HCT116 (cell line): ENCODE measurements around the gene NCKAP5L. TPM values are rescaled to one million over a fixed set of nuclear protein-coding genes. Genes with fewer than 3 reads are reported as not detected.

Experiments
- ATAC-seq: fragments of 200-7000 bp; cut with Tn5 transposase; 2 replicates; pipeline ENCODE4 v1.9.1; 2020; ENCODE audit warnings: mild to moderate bottlenecking, moderate library complexity
- BruUV-seq: library from RNA; stranded (reverse); fragments of 400-500 nt; replicated peaks from 2 replicates; lab custom pipeline; 2021; lab: Mats Ljungman, UMichigan
- CTCF ChIA-PET: fragments of 300-600 bp; sonication (Branson Sonifier 250); formaldehyde crosslinking; loops from one replicate; lab custom pipeline; 2021; ENCODE audit warnings: antibody characterized with exemption; lab: Charles Lee
- POLR2A ChIA-PET: fragments of 300-600, 350-600 bp; sonication (Branson Sonifier 250); formaldehyde crosslinking; loops from one replicate; lab custom pipeline; 2021; ENCODE audit warnings: antibody characterized with exemption; lab: Charles Lee
- RAD21 ChIA-PET, 2 experiments: fragments of 300-600 bp; sonication (Branson Sonifier 250); formaldehyde crosslinking; loops; one replicate each; lab custom pipeline; 2023; ENCODE audit warnings: low total read pairs in 2 of 2; ENCODE audit not compliant: uncharacterized antibody in 2 of 2, unreplicated experiment in 2 of 2, low non-redundant PET in 1 of 2; lab: Charles Lee
- DNase-seq: peaks from one replicate; pipeline ENCODE4 v3.0.0-alpha.2; 2010; ENCODE audit warnings: low read depth, low spot score
- H2AFZ ChIP-seq: fragments of 200-600 bp; shearing (Covaris generic), sonication (generic); 2 replicates; pipeline ENCODE4 v1.6.1; 2017; ENCODE audit warnings: low read depth, mixed run types, mixed read lengths, antibody characterized with exemption, low read length; ENCODE audit not compliant: poor library complexity, severe bottlenecking
- H3K27ac ChIP-seq: 2 replicates; pipeline ENCODE4 v1.5.1; 2012; ENCODE audit warnings: low read depth, low read length
- H3K27me3 ChIP-seq: fragments of 200-600 bp; sonication (generic); 2 replicates; pipeline ENCODE4 v1.6.1; 2016; ENCODE audit warnings: mixed run types, low read length, mixed read lengths; ENCODE audit not compliant: insufficient read depth
- H3K36me3 ChIP-seq, 2 experiments: fragments of 200-500 bp in 1 of 2; fragments of 200-600 bp in 1 of 2; sonication (Bioruptor generic) in 1 of 2; sonication (generic) in 1 of 2; 2 replicates each; pipeline versions ENCODE4 v1.5.1 to v1.6.1; 2014 to 2016; ENCODE audit warnings: low read length in 2 of 2, inconsistent platforms in 1 of 2, mixed read lengths in 1 of 2, mixed run types in 1 of 2; ENCODE audit not compliant: insufficient read depth in 2 of 2, control insufficient read depth in 1 of 2
- H3K4me1 ChIP-seq, 2 experiments: fragments of 200-600 bp in 1 of 2; sonication (generic) in 1 of 2; 2 replicates each; pipeline versions ENCODE4 v1.5.1 to v1.6.1; 2012 to 2017; ENCODE audit warnings: low read length in 2 of 2, inconsistent platforms in 1 of 2, mild to moderate bottlenecking in 1 of 2, mixed read lengths in 1 of 2, mixed run types in 1 of 2, moderate library complexity in 1 of 2; ENCODE audit not compliant: insufficient read depth in 2 of 2, control insufficient read depth in 1 of 2
- H3K4me2 ChIP-seq: fragments of 200-600 bp; sonication (generic); 2 replicates; pipeline ENCODE4 v1.6.1; 2017; ENCODE audit warnings: mixed run types, low read length, mixed read lengths
- H3K4me3 ChIP-seq, 2 experiments: fragments of 200-600 bp in 1 of 2; sonication (generic) in 1 of 2; replicated peaks in 1 of 2; 2 replicates each; pipeline ENCODE4 v1.5.1; 2011 to 2016; ENCODE audit warnings: low read length in 2 of 2, control low read depth in 1 of 2, low read depth in 1 of 2, mild to moderate bottlenecking in 1 of 2, mixed read lengths in 1 of 2, mixed run types in 1 of 2
- H3K79me2 ChIP-seq: fragments of 200-600 bp; sonication (generic); 2 replicates; pipeline ENCODE4 v1.6.1; 2017; ENCODE audit warnings: mild to moderate bottlenecking, mixed run types, low read length, moderate library complexity, mixed read lengths; ENCODE audit not compliant: insufficient read depth
- H3K9ac ChIP-seq: fragments of 200-600 bp; sonication (generic); 2 replicates; pipeline ENCODE4 v1.6.1; 2016; ENCODE audit warnings: low read length, mixed read lengths
- H3K9me2 ChIP-seq: fragments of 200-600 bp; sonication (generic), shearing (Covaris generic); 2 replicates; pipeline ENCODE4 v1.6.1; 2017; ENCODE audit warnings: mixed run types, mild to moderate bottlenecking, moderate library complexity; ENCODE audit not compliant: insufficient read depth
- H3K9me3 ChIP-seq, 2 experiments: fragments of 200-500 bp in 1 of 2; fragments of 200-600 bp in 1 of 2; sonication (Bioruptor generic) in 1 of 2; sonication (generic) in 1 of 2; 2 replicates each; pipeline ENCODE4 v1.6.1; 2014 to 2017; ENCODE audit warnings: low read length in 2 of 2, mixed read lengths in 2 of 2, inconsistent platforms in 1 of 2, low read depth in 1 of 2, mild to moderate bottlenecking in 1 of 2, mixed run types in 1 of 2, moderate library complexity in 1 of 2; ENCODE audit not compliant: control insufficient read depth in 1 of 2, insufficient read depth in 1 of 2
- H4K20me1 ChIP-seq: fragments of 200-600 bp; sonication (generic), shearing (Covaris generic); 2 replicates; pipeline ENCODE4 v1.6.1; 2017; ENCODE audit warnings: mixed run types, mild to moderate bottlenecking, moderate library complexity; ENCODE audit not compliant: insufficient read depth
- CBX3 ChIP-seq: IDR thresholded peaks from 2 replicates; pipeline ENCODE4 v1.6.1; 2012; ENCODE audit warnings: low read depth
- CEBPB ChIP-seq: IDR thresholded peaks from 2 replicates; pipeline ENCODE4 v1.6.1; 2012; ENCODE audit warnings: low read depth
- EGR1 ChIP-seq: IDR thresholded peaks from 2 replicates; pipeline ENCODE4 v1.6.1; 2012; ENCODE audit warnings: low read depth
- ELF1 ChIP-seq: IDR thresholded peaks from 2 replicates; pipeline ENCODE4 v1.6.1; 2012; ENCODE audit warnings: low read depth, borderline replicate concordance
- EZH2phosphoT487 ChIP-seq: fragments of 200-600 bp; IDR thresholded peaks from 2 replicates; pipeline ENCODE4 v1.6.1; 2018; ENCODE audit warnings: antibody characterized with exemption, borderline replicate concordance
- FOSL1 ChIP-seq: IDR thresholded peaks from 2 replicates; pipeline ENCODE4 v1.6.1; 2012; ENCODE audit warnings: low read depth
- JUND ChIP-seq: IDR thresholded peaks from 2 replicates; pipeline ENCODE4 v1.6.1; 2012
- MAX ChIP-seq: IDR thresholded peaks from 2 replicates; pipeline ENCODE4 v1.6.1; 2012
- POLR2A ChIP-seq: IDR thresholded peaks from 2 replicates; pipeline ENCODE4 v1.7.0; 2011; ENCODE audit warnings: borderline replicate concordance; ENCODE audit not compliant: insufficient read depth, insufficient read length; ENCODE audit errors: extremely low read depth
- POLR2AphosphoS5 ChIP-seq: IDR thresholded peaks from 2 replicates; pipeline ENCODE4 v1.6.1; 2011; ENCODE audit warnings: mild to moderate bottlenecking, low read depth, low read length, moderate library complexity
- SIN3A ChIP-seq: IDR thresholded peaks from 2 replicates; pipeline ENCODE4 v1.6.1; 2012; ENCODE audit warnings: low read depth
- SRF ChIP-seq: IDR thresholded peaks from 2 replicates; pipeline ENCODE4 v1.6.1; 2012; ENCODE audit warnings: low read depth
- ZFX ChIP-seq: fragments of 450-650 bp; IDR thresholded peaks from 2 replicates; pipeline ENCODE4 v1.6.1; 2017
- ZNF274 ChIP-seq: fragments of 200-500 bp; sonication (Bioruptor generic); IDR thresholded peaks from 2 replicates; pipeline ENCODE4 v1.6.1; 2014; ENCODE audit warnings: mild to moderate bottlenecking, low read depth, low read length, inconsistent platforms
- intact Hi-C: fragments of 100-400 bp; cut with micrococcal nuclease; formaldehyde crosslinking; loops from 2 replicates; pipeline ENCODE4 v1.10.0; 2022
- total RNA-seq: library from RNA; stranded (reverse); gene quantifications from one replicate; pipeline ENCODE4 v1.2.1, GENCODE V29; 2021; ENCODE audit not compliant: unreplicated experiment
- TF ChIP-seq, protein P1 (sequence below): IDR thresholded peaks from 2 replicates; pipeline ENCODE4 v1.6.1; 2012

The NCKAP5L gene
- total RNA-seq, 1 experiment from 2014 or later = 12.1 TPM

GRCh38 chr12:49811961-49812401 lies 16.2 kb downstream of the NCKAP5L start (continued):
- TF ChIP-seq ELF1 (no peak), POLR2A (no peak), CEBPB (no peak), JUND (no peak), SIN3A (no peak), POLR2AphosphoS5 (no peak), EGR1 (no peak), EZH2phosphoT487 (no peak)
- TF ChIP-seq, protein P1, sequence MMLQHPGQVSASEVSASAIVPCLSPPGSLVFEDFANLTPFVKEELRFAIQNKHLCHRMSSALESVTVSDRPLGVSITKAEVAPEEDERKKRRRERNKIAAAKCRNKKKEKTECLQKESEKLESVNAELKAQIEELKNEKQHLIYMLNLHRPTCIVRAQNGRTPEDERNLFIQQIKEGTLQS = no peak

DNA sequence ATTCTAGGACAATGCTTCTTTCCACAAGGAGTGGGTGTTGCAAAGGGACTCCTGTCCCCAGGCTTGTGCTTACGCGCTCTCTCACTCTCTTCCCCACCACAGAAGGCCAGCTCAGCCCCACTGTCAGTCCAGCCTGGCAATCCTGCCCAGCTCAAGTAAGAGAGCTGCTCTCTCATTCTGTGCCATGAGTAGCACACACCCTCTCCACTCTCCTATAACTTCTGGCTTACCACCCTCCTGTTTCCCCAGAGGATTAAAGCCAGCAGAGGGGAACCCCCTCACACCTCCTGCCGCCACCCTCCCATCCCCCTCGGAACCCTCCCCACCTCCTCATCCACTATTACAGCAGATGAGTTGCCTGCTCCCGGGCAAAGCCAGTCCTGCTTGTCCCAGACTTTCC lies 17.1 kb downstream of the NCKAP5L start:
- H3K9me3 ChIP-seq = no peaks in the 10 kb centered on the region
- CTCF ChIA-PET = no interaction called here
- ATAC-seq = no peak

More for the DNA sequence above, 17.1 kb downstream of the NCKAP5L start:
- no peak for DNase-seq
- H3K79me2 ChIP-seq = no peaks in the 10 kb centered on the region
- no peak overlapping the region for H3K4me2 ChIP-seq
- no peak overlapping the region for H3K27ac ChIP-seq
- H3K4me1 ChIP-seq = no peaks in the 10 kb centered on the region
- no peaks in the 10 kb centered on the region for H3K36me3 ChIP-seq
- H3K4me3 ChIP-seq = no peak overlapping the region
- H3K27me3 ChIP-seq = no peaks in the 10 kb centered on the region
- intact Hi-C loops = no loop called here
- H2AFZ ChIP-seq = no peak overlapping the region
- no peak overlapping the region for H3K9ac ChIP-seq
- TF ChIP-seq EGR1 (no peak), ZNF274 (no peak), SRF (no peak), MAX (no peak), ZFX (no peak), CBX3 (no peak), POLR2A (no peak), FOSL1 (no peak)
- TF ChIP-seq, protein P1 = no peak
- TF ChIP-seq, all 23 proteins: peak for 0
- no peaks in the 10 kb centered on the region for H4K20me1 ChIP-seq
- POLR2A ChIA-PET = interaction anchor here (0.7 to 1.2 kb wide), 2 partner anchors 9 to 17 kb away, joined by 4 read pairs; partner anchors contain the start of gene NCKAP5L
- RAD21 ChIA-PET = no interaction called here
- no peaks in the 10 kb centered on the region for H3K9me2 ChIP-seq
- BruUV-seq = no TSS peak
